Left hindlimb (tissue), 1 donor: ENCODE data around the gene CAVIN1.
"Not testable (repeated sequence)": the region's sequence is repeated elsewhere in the genome, so short reads cannot be mapped to it uniquely, and the experiment has no call there.

ENCODE experiments used
- DNase-seq: peaks from one replicate; pipeline ENCODE4 v3.0.0-alpha.2; 2018

CAVIN1 gene

DNA sequence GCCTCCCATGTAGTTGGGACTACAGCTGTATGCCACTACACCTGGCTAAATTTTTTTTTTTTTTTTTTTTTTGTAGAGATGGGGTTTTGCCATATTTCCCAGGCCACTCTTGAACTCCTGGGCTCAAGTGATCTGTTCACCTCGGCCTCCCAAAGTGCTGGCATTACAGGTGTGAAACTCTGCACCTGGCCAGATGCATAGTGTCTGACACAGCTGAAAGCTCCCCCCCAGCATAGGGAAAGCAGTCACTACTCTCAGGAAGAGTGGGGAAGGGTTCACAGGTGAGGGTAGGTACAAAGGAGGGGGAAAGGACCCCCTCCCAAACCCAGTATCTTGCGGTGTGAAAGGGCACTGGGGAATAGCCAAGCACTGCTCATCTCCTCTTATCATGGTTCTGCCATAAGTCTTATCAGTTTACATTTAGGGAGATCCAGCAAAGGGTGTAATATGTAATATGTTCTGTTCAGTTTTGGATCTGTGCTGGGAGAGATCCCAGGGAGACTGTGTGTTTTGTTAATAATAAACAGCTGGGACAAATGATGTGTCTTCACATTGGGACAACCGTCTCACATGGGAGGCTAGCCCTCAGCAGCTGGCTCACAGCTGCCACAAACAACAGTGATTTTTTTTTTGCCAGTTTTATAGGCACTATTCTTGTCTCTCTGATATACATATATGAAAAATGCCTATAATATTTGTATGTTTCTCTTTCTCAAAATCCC, 6.8 kb upstream of the CAVIN1 start:
- no peak for DNase-seq

DNA sequence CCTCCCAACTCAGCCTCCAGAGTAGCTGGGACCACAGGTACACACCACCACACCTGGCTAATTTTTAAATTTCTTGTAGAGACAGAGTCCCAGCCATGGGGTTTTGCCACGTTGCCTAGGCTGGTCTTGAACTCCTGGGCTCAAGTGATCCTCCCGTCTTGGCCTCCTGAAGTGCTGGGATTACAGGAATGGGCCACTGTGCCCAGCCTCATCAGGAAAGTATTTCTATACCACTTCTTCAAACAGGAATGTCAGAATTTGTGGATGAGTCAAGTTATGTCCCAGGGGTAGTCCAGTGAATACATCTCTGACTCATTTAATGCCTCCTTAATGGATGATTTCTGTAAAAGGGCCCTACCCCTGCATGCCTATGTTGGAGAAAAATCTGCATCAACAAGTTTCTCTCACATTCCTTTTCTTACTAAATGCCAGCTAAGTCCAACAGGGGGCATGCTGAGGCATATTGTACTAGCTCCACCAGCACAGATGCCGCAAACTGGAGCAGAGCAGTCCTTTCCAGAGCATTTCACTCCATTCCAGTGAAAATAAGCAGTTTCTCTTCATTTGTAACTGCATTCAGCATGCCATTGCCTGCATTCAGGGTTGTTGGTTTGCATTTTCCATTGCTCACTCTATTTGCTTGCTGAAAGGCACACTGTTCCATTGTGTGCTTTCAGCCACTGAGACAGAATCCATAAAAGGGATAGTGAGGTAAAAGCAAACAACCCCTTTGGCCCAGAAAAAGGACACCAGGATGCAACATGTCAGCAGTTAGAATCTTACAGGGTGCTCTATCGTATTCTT, 5.3 kb upstream of the CAVIN1 start:
- no peak for DNase-seq

DNA sequence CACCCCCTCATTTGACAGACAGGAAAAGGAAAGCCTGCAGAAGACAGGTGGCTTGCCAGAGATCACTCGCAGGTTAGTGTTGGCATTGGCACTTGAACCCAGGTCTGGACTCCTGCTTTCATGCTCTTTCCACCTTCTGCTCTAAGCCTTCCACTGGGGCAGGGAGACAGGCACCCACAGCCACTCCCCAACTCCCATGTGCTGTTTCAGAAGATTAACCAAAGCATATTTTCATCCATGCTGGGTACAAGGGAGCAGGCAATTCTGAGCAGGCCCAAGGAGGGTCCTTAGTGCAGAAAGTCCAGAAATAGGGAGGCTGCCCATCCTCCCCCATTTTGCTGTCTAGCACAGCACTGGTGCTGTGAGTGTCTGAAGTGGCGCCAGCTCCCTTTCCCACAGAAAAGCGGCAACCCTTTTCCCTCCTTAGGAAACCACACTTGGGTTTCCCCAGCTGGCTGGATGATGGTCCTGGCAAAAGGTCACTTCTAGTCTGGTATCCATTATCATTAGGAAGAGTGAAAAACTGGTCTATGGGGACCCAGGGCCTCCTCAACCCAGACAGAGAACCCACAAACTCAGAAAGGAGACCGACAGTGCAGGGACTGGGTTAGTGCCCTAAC, 2.0 kb upstream of the CAVIN1 start:
- no peak for DNase-seq

DNA sequence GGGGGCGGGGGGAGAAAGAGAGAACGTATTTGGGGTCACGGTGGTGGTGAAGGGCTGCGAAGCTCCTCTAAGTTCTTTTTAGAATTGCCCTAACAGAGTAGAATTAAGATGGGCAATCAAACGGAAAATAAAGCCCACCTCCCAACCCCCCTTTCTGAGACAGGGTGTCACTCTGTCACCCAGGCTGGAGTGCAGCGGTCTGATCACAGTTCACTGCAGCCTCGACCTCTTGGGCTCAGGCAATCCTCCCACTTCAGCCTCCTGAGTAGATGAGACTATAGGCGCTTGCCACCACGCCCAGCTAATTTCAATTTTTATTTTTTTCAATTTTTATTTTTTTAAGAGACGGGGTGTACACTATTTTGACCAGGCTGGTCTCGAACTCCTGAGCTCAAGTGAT, 710 bp upstream of the CAVIN1 start:
- DNase-seq = no peak

DNA sequence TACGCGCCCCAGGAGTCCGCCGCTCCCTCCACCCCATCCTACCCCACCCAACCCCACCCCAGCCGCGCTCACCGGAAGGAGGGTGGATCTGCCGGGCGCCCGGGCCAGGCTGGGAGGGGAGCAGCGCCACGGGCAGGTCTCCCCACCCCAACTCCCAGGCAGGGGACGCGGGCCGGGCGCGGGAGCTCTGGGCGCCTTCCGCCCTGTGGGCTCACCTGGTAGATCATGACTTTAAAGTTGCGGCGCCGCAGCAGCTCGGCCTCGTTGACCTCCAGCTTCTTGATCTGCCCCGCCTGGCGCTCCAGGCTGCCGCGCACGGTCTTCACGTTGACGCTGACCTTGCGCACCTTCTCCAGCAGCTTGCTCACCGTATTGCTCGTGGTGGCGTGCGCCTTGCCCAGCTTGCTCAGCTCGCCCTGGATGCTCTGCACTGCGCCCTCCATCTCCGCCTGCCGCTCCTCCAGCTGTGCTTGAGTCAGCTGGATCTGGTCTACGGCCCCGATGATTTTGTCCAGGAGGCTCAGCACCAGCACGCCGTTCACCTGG, 571 bp downstream of the CAVIN1 start:
- no peak for DNase-seq

DNA sequence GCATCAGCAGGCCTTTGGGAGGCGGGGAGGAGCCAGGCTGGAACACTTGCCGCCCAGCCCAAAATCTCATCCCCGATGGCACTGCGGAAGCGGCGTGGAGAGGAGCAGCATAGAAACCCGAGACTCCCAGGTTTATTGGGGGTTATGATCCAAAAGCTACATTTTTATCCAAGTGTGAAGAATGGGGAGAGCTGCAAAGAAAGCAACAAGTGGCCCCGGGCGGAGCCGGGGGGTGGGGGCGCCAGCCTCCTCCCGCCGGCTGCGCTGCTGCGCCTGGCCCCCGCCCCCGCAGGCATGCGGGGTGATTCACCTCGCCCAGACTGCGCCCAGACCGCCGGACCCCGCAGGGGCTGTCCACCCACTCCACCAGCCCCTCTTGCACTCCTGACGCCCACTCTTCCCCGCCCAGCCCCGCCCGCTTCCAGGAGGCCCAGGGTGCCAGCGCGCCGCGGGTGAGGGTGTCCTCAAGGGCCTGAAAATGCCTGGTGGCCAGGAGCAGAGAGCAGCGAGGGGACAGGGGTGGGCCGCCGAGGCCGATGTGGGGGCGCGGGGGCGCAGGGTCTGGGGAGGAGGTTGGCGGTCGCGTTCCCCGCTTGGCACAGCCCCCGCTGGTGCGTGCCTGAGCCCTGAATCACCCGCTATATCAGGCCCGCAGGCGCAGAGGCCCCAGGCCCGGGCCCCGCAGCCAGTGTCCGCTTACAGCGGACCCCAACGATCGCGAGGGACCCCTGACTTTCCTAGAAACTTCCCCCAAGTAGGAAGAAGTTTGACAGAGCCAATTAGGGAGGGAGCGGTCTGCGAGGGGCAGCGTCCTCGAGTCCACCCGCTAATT, 1.3 kb downstream of the CAVIN1 start:
- DNase-seq = peak; percentile 70

DNA sequence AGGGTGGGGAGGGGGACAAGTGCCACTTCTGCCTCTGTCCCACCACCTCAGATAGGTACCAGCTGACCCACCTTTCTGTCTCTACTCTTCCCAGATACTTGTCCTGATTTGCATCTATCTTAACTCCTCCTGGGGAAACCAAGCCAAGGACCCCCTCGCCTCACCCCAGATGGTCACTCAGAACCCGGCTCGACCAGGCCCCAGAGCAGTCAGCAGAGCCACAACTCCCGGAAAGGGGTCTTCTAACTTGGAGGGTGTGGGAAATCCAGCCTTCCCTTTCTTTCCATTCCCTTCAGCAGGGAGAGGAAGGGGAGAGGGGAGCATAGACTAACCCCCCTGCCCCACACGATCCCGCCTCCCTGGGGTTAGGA, 1.9 kb downstream of the CAVIN1 start:
- DNase-seq = no peak

DNA sequence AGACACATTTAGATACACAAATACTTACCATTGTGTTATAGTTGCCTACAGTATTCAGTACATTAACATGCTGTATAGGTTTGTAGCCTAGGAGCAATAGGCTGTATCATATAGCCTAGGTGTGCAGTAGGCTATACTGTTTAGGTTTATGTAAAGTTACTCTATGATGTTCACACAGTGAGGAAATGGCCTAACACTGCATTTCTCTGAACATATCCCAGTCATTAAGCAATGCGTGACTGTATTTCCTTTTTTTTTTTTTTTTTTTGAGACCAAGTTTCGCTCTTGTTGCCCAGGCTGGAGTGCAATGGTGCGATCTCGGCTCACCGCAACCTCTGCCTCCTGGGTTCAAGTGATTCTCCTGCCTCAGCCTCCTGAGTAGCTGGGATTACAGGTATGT, 5.1 kb downstream of the CAVIN1 start:
- DNase-seq = not testable (repeated sequence)

DNA sequence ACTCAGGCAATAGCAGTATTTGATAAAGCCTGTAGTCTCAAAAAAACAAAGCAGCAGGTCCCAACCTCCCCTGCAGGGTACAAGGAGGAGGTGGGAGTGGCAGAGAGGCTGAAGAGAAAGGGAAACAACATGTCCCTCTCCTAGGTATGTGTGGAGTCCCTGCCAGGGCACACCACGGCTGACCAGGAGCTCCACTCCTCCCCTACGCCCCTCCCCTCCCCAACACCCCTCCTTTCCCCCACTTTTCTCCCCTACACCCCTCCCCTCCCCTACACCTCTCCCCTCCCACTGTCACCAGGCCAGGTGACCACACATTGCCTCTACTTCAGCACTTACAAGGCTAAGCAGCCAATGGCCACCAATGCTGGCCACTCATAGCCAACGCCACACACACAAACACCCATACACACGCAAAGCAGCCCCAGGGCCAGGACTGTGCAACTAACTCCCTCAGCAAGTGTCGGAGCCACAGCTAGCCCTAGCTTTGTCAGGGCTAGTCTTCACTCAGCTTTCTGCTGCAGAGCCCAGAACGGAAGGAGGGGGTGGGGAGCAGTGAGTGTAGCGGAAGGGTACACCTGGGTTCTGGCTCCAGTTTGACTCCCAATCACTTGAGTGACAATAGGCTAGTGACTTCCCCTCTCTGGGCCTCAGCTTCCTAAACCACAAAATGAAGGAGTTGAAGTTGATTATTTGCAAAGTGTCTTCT, 8.2 kb downstream of the CAVIN1 start:
- DNase-seq = no peak

DNA sequence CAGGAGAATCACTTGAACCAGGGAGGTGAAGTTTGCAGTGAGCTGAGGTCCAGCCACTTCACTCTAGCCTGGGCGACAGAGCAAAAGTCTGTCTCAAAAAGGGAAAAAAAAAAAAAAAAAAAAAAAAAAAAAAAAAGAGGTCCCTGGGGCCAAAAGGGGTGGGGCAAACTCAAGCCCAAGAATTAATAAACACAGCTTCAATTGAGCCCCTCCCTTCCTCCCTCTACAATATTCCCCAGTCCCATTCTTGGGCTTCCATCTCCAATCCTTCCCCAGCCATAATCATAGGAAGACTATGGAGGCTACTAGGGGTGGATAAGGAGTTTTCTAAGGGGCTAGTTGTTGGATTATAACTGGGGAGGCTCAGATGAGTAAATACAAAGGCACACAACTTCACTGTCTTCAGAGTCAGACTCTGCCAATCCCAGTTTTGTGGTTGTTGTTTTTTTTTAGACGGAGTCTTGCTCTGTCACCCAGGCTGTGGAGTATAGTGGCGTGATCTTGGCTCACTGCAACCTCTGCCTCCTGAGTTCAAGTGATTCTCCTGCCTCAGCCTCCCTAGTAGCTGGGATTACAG, 9.5 kb downstream of the CAVIN1 start:
- no peak for DNase-seq

DNA sequence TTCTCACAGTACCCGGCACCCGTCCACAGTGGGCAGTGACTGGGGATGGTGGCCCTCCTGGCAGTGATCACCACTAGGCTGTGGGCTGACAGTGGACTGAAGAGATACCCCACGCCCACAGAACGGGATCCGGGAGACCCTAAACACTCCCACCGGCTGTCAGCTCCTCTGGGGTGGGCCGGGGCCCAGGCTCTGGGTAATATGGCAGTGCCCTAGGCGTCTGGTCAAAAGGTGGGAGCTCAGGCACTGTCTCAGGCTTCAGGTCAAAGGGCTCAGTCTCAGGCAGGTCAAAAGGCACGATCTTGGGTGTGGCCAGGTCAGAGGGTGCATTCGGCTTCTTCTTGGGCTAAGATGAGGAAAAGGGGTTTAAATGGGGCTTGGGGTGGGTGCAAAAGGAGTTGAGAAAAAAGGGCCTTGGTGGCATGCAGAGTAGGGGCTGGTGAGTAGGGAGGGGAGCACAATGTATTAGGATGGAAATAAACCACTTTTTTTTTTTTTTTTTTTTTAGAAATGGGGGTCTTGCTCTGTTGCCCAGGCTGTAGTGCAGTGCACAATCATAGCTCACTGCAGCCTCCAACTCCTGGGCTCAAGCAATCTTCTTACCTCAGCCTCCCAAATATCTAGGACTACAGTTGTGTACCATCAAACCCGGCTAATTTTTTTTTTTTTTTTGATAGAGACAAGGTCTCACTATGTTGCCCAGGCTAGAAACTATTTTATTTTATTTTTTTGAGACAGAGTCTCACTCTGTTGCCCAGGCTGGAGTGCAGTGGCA, 11.0 kb downstream of the CAVIN1 start:
- DNase-seq = no peak

DNA sequence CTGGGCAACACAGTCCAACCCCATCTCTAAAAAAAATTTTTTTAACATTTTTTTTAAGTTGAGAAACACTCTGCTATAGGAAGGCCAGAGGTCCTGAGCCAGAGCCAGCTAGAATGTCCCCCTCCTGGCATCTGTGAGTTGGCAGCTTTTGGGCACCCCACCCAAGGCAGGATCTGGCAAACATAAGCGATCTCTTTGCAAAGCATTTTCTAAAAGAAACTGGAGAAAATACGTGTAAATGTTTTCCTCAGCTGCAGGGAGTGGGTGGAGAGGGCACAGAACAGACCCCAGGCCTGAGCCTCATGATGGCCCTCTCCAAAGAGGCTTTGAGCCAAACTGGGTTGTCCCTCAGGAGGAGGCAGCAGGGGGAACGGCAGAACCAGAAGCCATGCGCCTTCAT, 11.7 kb downstream of the CAVIN1 start:
- no peak for DNase-seq

DNA sequence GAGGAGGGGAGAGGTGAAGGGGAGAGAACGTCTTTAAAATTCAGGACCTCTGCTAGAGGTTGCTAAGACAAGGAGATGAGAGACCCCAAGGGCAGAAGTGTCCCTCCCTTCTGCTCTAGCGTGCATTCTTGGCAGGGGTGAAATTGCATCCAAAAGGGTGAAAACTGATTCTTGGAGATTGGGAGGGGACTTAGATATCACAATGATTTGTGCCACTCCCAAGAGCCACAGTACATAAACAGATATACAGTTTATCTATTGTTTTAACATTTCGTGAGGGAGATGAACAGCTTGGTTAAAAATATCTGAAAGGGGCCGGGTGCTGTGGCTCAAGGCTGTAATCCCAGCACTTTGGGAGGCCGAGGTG, 12.8 kb downstream of the CAVIN1 start:
- DNase-seq = no peak

DNA sequence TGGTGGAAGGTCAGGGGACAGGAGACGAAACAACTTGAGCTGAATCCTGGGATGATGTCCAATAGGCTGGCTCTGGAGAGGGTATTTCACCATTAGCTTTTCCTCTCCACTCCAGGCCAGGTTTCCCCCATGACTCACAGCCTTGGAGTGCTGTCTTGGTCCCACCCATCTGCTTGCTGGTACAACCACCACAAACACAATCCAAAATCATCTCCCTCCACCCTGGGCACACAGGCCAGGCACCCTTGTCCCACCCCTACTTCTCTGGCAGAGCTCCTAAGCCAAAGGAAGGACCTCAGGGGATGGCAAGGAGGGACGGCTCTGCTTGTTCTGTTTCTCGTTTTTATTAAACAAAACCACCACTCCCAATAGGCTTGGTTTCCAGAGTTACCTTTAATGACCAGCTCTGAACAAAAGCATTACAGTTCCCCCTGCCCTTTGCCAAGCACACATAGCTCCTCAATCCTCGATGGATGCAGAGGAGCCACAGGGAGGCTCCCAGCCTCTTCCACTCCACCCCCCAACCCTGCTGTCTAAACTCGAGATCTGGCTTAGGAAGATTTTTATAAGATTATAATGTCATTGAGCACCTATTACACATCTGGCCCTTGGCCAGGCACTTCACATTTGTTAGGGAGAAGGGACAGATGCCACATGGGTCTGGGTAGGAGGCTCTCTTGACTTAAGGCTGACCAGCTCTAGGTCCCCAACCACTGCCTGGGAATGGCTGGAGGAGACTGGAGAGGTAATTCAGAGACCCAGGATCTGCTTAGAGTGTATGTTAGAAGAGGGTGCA, 13.3 kb downstream of the CAVIN1 start:
- DNase-seq = no peak

DNA sequence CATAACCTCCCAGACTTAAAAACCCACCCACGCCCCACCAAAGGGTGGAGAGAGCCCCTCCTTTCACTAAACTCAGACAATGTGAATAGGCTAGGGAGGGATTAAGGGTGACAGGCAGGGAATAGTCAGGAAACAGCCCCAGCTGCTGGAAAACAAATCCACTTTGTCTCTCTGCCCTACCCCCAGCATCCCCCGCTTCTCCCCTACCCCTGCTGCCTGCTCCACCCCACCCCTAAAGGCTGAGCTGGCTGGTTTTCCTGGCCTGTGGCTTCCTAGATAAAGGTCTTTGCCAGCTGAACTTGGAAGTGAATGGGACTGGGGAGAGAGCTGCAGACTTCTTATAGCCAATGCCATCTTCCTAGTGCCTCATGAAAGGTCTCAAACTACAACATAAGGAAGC, 15.0 kb downstream of the CAVIN1 start:
- peak; percentile 64 for DNase-seq

DNA sequence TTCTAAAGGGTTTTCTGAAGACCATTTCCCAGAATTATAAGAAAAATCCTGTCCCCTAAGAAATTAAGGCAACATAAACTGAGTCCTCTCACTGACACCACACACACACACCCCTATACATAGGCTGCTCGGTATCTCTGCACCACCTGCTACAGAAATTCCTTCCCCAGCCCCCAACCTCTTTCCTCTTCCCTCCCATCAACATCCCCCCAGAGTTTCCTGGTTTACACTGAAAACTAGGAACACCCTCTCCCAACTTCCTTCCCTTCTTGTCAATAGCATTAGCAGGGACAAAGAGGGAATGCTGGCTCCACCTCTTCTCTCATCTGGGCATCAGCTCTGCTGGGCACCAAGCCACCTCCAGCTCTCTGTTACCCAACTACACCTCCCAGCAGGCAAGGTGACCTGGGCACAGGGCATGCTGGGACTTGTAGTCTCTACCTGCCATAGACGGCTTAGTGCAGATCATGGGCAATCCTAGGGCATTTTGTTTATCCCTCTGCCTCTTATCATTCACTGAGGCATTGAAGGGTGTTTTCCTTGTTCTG, 15.7 kb downstream of the CAVIN1 start:
- peak; percentile 79 for DNase-seq

DNA sequence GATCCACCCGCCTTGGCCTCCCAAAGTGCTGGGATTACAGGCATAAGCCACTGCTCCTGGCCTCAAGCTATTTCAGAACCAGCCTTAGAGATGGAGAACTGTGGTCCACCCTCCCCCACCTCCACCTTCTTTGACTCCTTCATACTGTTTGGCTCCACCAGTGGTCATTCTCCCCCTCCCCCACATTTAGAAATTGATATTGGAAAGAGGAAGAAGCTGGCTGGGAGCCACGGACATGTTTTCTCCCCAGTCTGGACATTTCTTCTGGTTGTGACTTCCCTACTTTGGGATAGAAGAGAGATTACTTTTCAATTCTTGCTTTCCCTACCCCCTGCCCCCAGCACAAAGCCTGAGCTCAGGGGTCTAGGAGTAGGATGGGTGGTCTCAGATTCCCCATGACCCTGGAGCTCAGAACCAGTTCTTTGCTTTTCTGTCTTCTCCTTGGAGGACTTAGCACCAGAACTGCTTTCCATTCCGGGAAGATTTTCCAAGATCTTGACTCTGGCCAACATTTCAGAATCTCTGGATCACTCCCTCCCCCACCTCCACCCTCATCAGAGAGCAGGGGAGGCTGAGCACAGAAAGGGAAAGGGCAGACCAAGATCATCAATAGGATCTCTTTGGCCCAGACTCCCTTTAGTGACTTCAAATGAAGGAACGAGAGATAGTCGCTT, 16.3 kb downstream of the CAVIN1 start:
- no peak for DNase-seq

DNA sequence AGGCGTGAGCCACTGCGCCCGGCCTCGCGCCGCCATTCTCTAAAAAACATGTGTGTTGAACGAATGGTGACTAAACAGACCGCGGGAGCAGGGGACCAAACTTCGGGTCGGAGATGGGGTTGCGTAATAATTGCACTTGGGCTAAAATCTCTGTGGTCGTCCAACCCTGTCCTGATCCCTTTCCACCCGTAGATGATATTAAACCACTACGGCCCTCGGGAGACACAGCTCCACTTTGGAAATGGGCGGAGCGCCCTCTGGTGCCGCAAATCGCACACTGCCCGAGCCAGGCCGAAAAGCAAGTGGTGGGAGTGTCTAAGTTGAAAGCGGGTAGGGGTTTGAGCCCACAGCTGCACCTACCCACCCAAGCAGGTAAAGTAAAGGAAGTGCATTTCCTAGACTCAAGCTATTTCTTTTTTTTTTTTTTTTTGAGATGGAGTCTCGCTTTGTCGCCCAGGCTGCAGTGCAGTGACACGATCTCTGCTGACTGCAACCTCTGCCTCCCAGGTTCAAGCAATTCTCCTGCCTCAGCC, 17.0 kb downstream of the CAVIN1 start:
- DNase-seq = peak; percentile 72

DNA sequence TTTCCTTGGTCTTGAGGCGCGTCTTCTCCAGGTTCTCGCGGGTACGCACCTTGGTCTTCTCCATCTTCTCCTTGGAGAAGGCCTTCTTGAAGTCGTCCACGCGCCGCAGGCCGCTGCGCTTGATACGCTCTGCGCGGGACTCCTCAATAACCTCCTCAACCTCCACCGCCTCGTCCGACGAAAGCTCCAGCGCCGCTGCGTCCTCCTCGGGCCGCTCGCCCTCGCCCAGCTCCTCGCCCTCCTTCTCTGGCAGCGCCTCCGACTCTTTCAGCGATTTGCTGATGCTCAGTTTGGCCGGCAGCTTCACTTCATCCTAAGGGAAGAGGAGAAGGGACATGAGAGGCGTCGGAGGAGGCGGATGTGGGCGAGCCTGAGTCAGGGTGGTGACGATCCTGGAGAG, 18.0 kb downstream of the CAVIN1 start:
- DNase-seq = no peak
